ENCODE results near the gene TAF1.

DNA sequence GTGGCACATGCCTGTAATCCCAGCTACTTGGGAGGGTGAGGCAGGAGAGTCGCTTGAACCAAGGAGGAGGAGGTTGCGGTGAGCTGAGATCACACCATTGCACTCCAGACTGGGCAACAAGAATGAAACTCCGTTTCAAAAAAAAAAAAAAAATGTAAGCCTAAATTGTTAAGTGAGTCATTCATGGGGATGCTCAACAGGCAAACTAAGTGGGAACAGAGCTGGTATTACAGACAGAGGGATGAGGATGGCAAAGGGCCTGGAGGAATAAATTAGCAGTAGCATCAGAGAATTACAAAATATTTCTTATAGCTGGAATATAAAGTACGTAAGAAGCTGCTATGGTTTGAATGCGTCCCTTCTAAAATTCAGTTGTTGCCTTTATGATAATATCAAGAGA, 123.4 kb downstream of the TAF1 start:
- TF ChIP-seq POLR2A (IDR thresholded peaks at IDR 0.05): no peak
- TF ChIP-seq CTCF (IDR thresholded peaks at IDR 0.05): no peak
- TF ChIP-seq POLR2AphosphoS5 (IDR thresholded peaks at IDR 0.05): no peak
